Stimulated activated CD4-positive, alpha-beta T cell treated with anti-CD3 and anti-CD28 coated beads, TNF-alpha, amount 100 ng/mL, for 4 hours (primary cell): ENCODE measurements around the gene WDR26.
A peak's percentile ranks its signal among the peaks of the same experiment; 100 is the strongest.
"Not testable (repeated sequence)": the region's sequence is repeated elsewhere in the genome, so short reads cannot be mapped to it uniquely, and the experiment has no call there.

Source experiments
- DNase-seq, 3 experiments: peaks; one replicate each; pipeline ENCODE4 v3.0.0-alpha.2; 2020; ENCODE audit warnings: low read depth in 3 of 3

Gene WDR26

GRCh38 chr1:224433701-224434672 lies 610 bp downstream of the WDR26 start:
- DNase-seq: peak in 2 of 3 experiments; percentile 22 to 28

GRCh38 chr1:224433041-224433691 lies 1.4 kb downstream of the WDR26 start:
- DNase-seq: no peak

GRCh38 chr1:224432672-224433040 lies 1.9 kb downstream of the WDR26 start:
- DNase-seq: no peak

GRCh38 chr1:224432146-224432545 lies 2.5 kb downstream of the WDR26 start:
- DNase-seq: no peak

- no peak for DNase-seq
Observed at GRCh38 chr1:224431726-224432125, 2.9 kb downstream of the WDR26 start.

GRCh38 chr1:224430511-224431113 lies 4.0 kb downstream of the WDR26 start:
- DNase-seq: no peak

- DNase-seq: no peak
Observed at GRCh38 chr1:224429616-224430326, 4.8 kb downstream of the WDR26 start.

GRCh38 chr1:224428713-224429112 lies 5.9 kb downstream of the WDR26 start:
- DNase-seq: not testable (repeated sequence)

- no peak for DNase-seq
Observed at GRCh38 chr1:224427346-224427745, 7.3 kb downstream of the WDR26 start.

- not testable (repeated sequence) for DNase-seq
Observed at GRCh38 chr1:224426869-224427268, 7.7 kb downstream of the WDR26 start.

GRCh38 chr1:224425279-224425884 lies 9.2 kb downstream of the WDR26 start:
- no peak for DNase-seq

- no peak for DNase-seq
Observed at GRCh38 chr1:224420106-224420505, 14.5 kb downstream of the WDR26 start.

- no peak for DNase-seq
Observed at GRCh38 chr1:224411766-224412165, 22.8 kb downstream of the WDR26 start.

GRCh38 chr1:224408294-224408590 lies 26.4 kb downstream of the WDR26 start:
- no peak for DNase-seq

- DNase-seq: no peak
Observed at GRCh38 chr1:224407571-224408293, 26.9 kb downstream of the WDR26 start.

- no peak for DNase-seq
Observed at GRCh38 chr1:224406216-224406615, 28.4 kb downstream of the WDR26 start.

- DNase-seq: no peak
Observed at GRCh38 chr1:224405604-224405970, 29.0 kb downstream of the WDR26 start.

- DNase-seq: no peak
Observed at GRCh38 chr1:224404916-224405603, 29.5 kb downstream of the WDR26 start.

- DNase-seq: no peak
Observed at GRCh38 chr1:224402472-224403036, 32.0 kb downstream of the WDR26 start.

GRCh38 chr1:224399887-224400286 lies 34.7 kb downstream of the WDR26 start:
- no peak for DNase-seq
